Measurements from ENCODE around the gene EXOC6B.

Gene EXOC6B

GRCh38 chr2:72150157-72150860, 675.5 kb downstream of the EXOC6B start:
- H3K27ac Mint-ChIP-seq: no peak overlapping the region
- peak overlapping the region; percentile 82 to 92 for H3K4me3 Mint-ChIP-seq
- peaks cover 96% of the 10 kb centered on the region for H3K27me3 Mint-ChIP-seq
- ATAC-seq (peak; percentile 82), DNase-seq (peak; percentile 71 to 74)
- no peaks in the 10 kb centered on the region for H3K9me3 Mint-ChIP-seq
- H3K4me1 Mint-ChIP-seq: peaks cover 48% of the 10 kb centered on the region

- Mint-ChIP-seq H3K9me3 (no peaks in the 10 kb centered on the region), H3K27me3 (peaks cover 96% of the 10 kb centered on the region), H3K4me3 (peak overlapping the region; percentile 82 to 92), H3K27ac (no peak overlapping the region), H3K4me1 (peaks cover 54% of the 10 kb centered on the region)
- DNase-seq (no peak), ATAC-seq (peak; percentile 39)
Measured at GRCh38 chr2:72149556-72150156, 676.2 kb downstream of the EXOC6B start.

GRCh38 chr2:72148837-72149555, 676.8 kb downstream of the EXOC6B start:
- DNase-seq (no peak), ATAC-seq (peak; percentile 21)
- H3K4me3 Mint-ChIP-seq: peak overlapping the region; percentile 82 to 92
- peaks cover 57% of the 10 kb centered on the region for H3K4me1 Mint-ChIP-seq
- no peak overlapping the region for H3K27ac Mint-ChIP-seq
- no peaks in the 10 kb centered on the region for H3K9me3 Mint-ChIP-seq
- H3K27me3 Mint-ChIP-seq: peaks cover 100% of the 10 kb centered on the region

- no peak for DNase-seq
- no peak overlapping the region for H3K27ac Mint-ChIP-seq
- H3K27me3 Mint-ChIP-seq: peaks cover 100% of the 10 kb centered on the region
- H3K4me3 Mint-ChIP-seq: peak overlapping the region; percentile 82 to 92
- no peaks in the 10 kb centered on the region for H3K9me3 Mint-ChIP-seq
- peaks cover 64% of the 10 kb centered on the region for H3K4me1 Mint-ChIP-seq
- no peak for ATAC-seq
Measured at GRCh38 chr2:72148003-72148836, 677.6 kb downstream of the EXOC6B start.

GRCh38 chr2:72147303-72147971, 678.4 kb downstream of the EXOC6B start, which contains the start of gene CYP26B1:
CYP26B1 (minus strand) TSS chr2:72147862; CDS start chr2:72147834, 28 bp downstream.
- peaks cover 100% of the 10 kb centered on the region for H3K27me3 Mint-ChIP-seq
- H3K9me3 Mint-ChIP-seq: no peaks in the 10 kb centered on the region
- ATAC-seq (no peak), DNase-seq (no peak)
- H3K4me1 Mint-ChIP-seq: peaks cover 64% of the 10 kb centered on the region
- no peak within 1 kb of the TSS for H3K27ac Mint-ChIP-seq
- peak within 1 kb of the TSS; percentile 82 to 92 for H3K4me3 Mint-ChIP-seq

- Mint-ChIP-seq H3K9me3 (no peaks in the 10 kb centered on the region), H3K4me3 (peak overlapping the region; percentile 7 to 50), H3K4me1 (peaks cover 64% of the 10 kb centered on the region), H3K27ac (no peak overlapping the region), H3K27me3 (peaks cover 100% of the 10 kb centered on the region)
- DNase-seq: no peak
- ATAC-seq: no peak
Measured at GRCh38 chr2:72146347-72147302, 679.2 kb downstream of the EXOC6B start.

GRCh38 chr2:72145658-72146329, 680.0 kb downstream of the EXOC6B start:
- peak overlapping the region; percentile 79 to 82 for H3K4me3 Mint-ChIP-seq
- ATAC-seq: no peak
- H3K4me1 Mint-ChIP-seq: peaks cover 64% of the 10 kb centered on the region
- H3K9me3 Mint-ChIP-seq: no peaks in the 10 kb centered on the region
- peaks cover 98% of the 10 kb centered on the region for H3K27me3 Mint-ChIP-seq
- DNase-seq: no peak
- peak overlapping the region in 1 of 2 donors; percentile 57 for H3K27ac Mint-ChIP-seq

GRCh38 chr2:72145289-72145657, 680.6 kb downstream of the EXOC6B start:
- Mint-ChIP-seq H3K9me3 (no peaks in the 10 kb centered on the region), H3K4me3 (peak overlapping the region; percentile 79 to 82), H3K27ac (no peak overlapping the region), H3K4me1 (peaks cover 60% of the 10 kb centered on the region), H3K27me3 (peaks cover 93% of the 10 kb centered on the region)
- DNase-seq (no peak), ATAC-seq (no peak)

GRCh38 chr2:72144632-72145288, 681.1 kb downstream of the EXOC6B start:
- peaks cover 88% of the 10 kb centered on the region for H3K27me3 Mint-ChIP-seq
- no peak for DNase-seq
- peaks cover 55% of the 10 kb centered on the region for H3K4me1 Mint-ChIP-seq

GRCh38 chr2:72144274-72144631, 681.6 kb downstream of the EXOC6B start:
- H3K27me3 Mint-ChIP-seq: peaks cover 83% of the 10 kb centered on the region
- DNase-seq: no peak

More at GRCh38 chr2:72144632-72145288, 681.1 kb downstream of the EXOC6B start:
- ATAC-seq: no peak
- Mint-ChIP-seq H3K9me3 (no peaks in the 10 kb centered on the region), H3K4me3 (peak overlapping the region; percentile 66 to 82), H3K27ac (no peak overlapping the region)

GRCh38 chr2:72143441-72144273, 682.2 kb downstream of the EXOC6B start:
- Mint-ChIP-seq H3K9me3 (no peaks in the 10 kb centered on the region), H3K27ac (no peak overlapping the region), H3K4me3 (peak overlapping the region; percentile 37 to 61), H3K27me3 (peaks cover 77% of the 10 kb centered on the region), H3K4me1 (peaks cover 44% of the 10 kb centered on the region)
- ATAC-seq (no peak), DNase-seq (no peak)

More at GRCh38 chr2:72144274-72144631, 681.6 kb downstream of the EXOC6B start:
- no peak for ATAC-seq
- H3K9me3 Mint-ChIP-seq: no peaks in the 10 kb centered on the region
- no peak overlapping the region for H3K27ac Mint-ChIP-seq
- peaks cover 50% of the 10 kb centered on the region for H3K4me1 Mint-ChIP-seq
- peak overlapping the region; percentile 37 to 61 for H3K4me3 Mint-ChIP-seq

Data from stimulated activated naive CD8-positive, alpha-beta T cell treated with anti-CD3 and anti-CD28 coated beads, Interleukin-15, amount 100 ng/mL, for 72 hours (primary cell).